BJ (cell line): Measurements from ENCODE around the gene ERC1. TPM values are rescaled to one million over a fixed set of nuclear protein-coding genes. Genes with fewer than 3 reads are reported as not detected.
A peak's percentile ranks its signal among the peaks of the same experiment; 100 is the strongest.

Source experiments
- CTCF ChIA-PET: fragments of 350-600 bp; formaldehyde crosslinking; extraction: SDS; loops from one replicate; lab custom pipeline; 2021; ENCODE audit warnings: antibody characterized with exemption, inconsistent platforms; lab: Yijun Ruan, JAX
- POLR2A ChIA-PET: fragments of 300-600 bp; sonication (Branson Sonifier 250); formaldehyde crosslinking; extraction: SDS; loops from one replicate; lab custom pipeline; 2021; ENCODE audit warnings: antibody characterized with exemption; lab: Charles Lee
- DNase-seq: peaks from one replicate; pipeline ENCODE4 v3.0.0-alpha.2; 2011; ENCODE audit warnings: low read depth
- H3K27me3 ChIP-seq: 2 replicates; pipeline ENCODE4 v1.6.0; 2011; ENCODE audit warnings: low read length; ENCODE audit not compliant: control insufficient read depth, insufficient read depth
- H3K36me3 ChIP-seq: 2 replicates; pipeline ENCODE4 v1.5.1; 2011; ENCODE audit warnings: low read length; ENCODE audit not compliant: control insufficient read depth, insufficient read depth
- H3K4me3 ChIP-seq: 2 replicates; pipeline ENCODE4 v1.5.1; 2011; ENCODE audit warnings: low read depth, mild to moderate bottlenecking, control low read depth, low read length
- CTCF ChIP-seq: IDR thresholded peaks from 2 replicates; pipeline ENCODE4 v1.5.1; 2011; ENCODE audit warnings: low read depth, mild to moderate bottlenecking, control low read depth, inconsistent platforms, low read length, moderate library complexity; ENCODE audit not compliant: insufficient read depth
- polyA plus RNA-seq: library from polyadenylated mRNA; depleted of rRNA; stranded (reverse); fragments of >200 nt; gene quantifications from 2 replicates; pipeline ENCODE4 v1.2.3, GENCODE V29; 2011

Gene ERC1
- polyA plus RNA-seq, 1 experiment: 14.5 TPM

DNA sequence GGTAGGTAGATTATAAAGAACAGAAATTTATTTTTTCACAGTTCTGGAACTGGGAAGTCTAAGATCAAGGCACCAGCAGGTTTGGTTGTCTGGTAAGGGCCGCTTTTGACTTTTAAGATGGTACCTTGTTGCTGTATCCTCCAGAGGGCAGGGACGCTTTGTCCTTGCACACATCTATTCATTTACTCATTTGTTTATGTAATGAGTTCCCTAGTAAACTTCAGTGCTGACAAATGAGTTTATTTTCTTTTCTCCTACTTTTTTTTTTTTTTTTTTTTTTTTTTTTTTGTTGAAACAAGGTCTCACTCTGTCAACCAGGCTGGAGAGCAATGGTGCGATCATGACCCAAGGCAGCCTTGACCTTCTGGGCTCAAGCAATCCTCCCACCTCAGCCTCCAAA lies 407.6 kb downstream of the ERC1 start:
- DNase-seq: peak; percentile 7
- Histone ChIP-seq H3K4me3 (no peak overlapping the region), H3K27me3 (no peaks in the 10 kb centered on the region), H3K36me3 (no peaks in the 10 kb centered on the region)
- ChIA-PET POLR2A (no interaction called here), CTCF (no interaction called here)
- peak; percentile 33 for TF ChIP-seq CTCF

GRCh38 chr12:1401891-1402290 lies 410.9 kb downstream of the ERC1 start:
- CTCF ChIA-PET: no interaction called here
- H3K36me3 ChIP-seq: no peaks in the 10 kb centered on the region

DNA sequence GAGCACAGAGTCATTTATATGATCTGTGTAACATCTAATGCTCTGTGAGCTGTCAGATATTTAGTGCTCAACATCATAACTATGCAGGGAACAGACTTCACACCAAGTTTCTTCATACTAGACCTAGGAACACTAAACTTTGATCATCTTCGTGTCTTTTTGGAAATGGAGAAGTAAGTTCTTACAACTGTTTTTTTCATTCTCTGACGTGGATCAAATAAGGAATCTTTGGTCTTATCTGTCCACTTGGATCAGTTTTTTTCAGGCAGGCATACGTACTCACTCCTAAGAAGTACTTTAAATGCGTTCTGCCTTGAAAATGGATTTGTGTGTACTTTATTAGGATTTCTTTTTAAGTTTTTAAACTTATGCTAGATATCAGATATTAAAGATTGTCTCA lies 412.4 kb downstream of the ERC1 start:
- Histone ChIP-seq H3K36me3 (no peaks in the 10 kb centered on the region), H3K27me3 (no peaks in the 10 kb centered on the region), H3K4me3 (no peak overlapping the region)
- CTCF ChIA-PET: no interaction called here
- DNase-seq: no peak
- TF ChIP-seq CTCF: no peak
- POLR2A ChIA-PET: no interaction called here

More at GRCh38 chr12:1401891-1402290, 410.9 kb downstream of the ERC1 start:
- POLR2A ChIA-PET: no interaction called here
- TF ChIP-seq CTCF: no peak
- no peak for DNase-seq
- no peaks in the 10 kb centered on the region for H3K27me3 ChIP-seq
- no peak overlapping the region for H3K4me3 ChIP-seq

DNA sequence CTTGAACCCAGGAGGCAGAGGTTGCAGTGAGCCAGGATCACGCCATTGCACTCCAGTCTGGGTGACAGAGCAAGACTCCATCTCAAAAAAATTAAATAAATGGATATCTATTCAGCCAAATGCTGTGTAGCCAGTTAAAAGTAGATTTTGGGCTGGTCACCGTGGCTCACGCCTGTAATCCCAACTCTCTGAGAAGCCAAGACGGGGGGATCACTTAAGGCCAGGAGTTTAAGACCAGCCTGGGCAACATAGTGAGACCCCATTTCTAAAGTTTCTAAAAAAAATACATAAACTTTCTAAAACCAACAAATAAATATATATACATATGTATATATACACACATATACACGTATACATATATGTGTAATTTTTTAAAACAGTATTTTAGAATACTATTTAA lies 414.6 kb downstream of the ERC1 start:
- DNase-seq: no peak
- POLR2A ChIA-PET: no interaction called here
- Histone ChIP-seq H3K27me3 (no peaks in the 10 kb centered on the region), H3K36me3 (no peaks in the 10 kb centered on the region), H3K4me3 (no peak overlapping the region)
- TF ChIP-seq CTCF: no peak
- CTCF ChIA-PET: no interaction called here

DNA sequence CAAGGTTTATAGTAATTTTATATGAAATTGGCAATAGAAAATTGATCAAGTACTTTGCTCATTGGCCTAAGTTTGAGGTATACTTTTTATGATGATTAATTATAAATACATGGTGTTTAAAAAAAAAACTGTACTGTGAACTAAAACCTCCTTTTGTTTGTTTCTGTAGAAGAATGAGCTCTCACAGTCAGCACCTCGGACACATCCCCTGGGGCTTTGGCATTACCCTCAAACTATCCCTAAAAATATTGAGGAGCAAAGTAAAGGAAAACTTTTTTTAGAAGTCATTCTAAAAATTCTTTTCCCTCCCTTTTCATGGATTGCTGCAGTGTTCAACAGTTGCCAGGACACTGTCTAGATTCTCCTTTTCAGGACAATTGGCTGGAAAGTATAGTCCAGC lies 419.8 kb downstream of the ERC1 start:
- Histone ChIP-seq H3K36me3 (peaks cover 1% of the 10 kb centered on the region; the same call in 1 of the 2 replicates), H3K4me3 (no peak overlapping the region), H3K27me3 (no peaks in the 10 kb centered on the region)
- POLR2A ChIA-PET: no interaction called here
- DNase-seq: no peak
- CTCF ChIA-PET: interaction anchor here (1.2 kb wide), 1 partner anchor 30 kb away, joined by 3 read pairs; no protein-coding TSS in a partner anchor
- no peak for TF ChIP-seq CTCF
